Measurements from ENCODE around the gene CADPS2.

CADPS2 gene

GRCh38 chr7:122518488-122518887 lies 367.8 kb downstream of the CADPS2 start:
- no peak for DNase-seq

GRCh38 chr7:122517576-122517975 lies 368.7 kb downstream of the CADPS2 start:
- no peak for DNase-seq

- no peak for DNase-seq
Measured at GRCh38 chr7:122515404-122515803, 370.9 kb downstream of the CADPS2 start.

GRCh38 chr7:122511268-122511667 lies 375.0 kb downstream of the CADPS2 start:
- DNase-seq, result no peak

GRCh38 chr7:122507591-122507990 lies 378.7 kb downstream of the CADPS2 start:
- DNase-seq, result no peak

- DNase-seq, result no peak
Measured at GRCh38 chr7:122492007-122492406, 394.3 kb downstream of the CADPS2 start.

GRCh38 chr7:122488241-122488640 lies 398.0 kb downstream of the CADPS2 start:
- no peak for DNase-seq

GRCh38 chr7:122487131-122487530 lies 399.1 kb downstream of the CADPS2 start:
- DNase-seq, result no peak

- DNase-seq, result no peak
Measured at GRCh38 chr7:122485856-122486255, 400.4 kb downstream of the CADPS2 start.

- DNase-seq, result no peak
Measured at GRCh38 chr7:122482212-122482611, 404.0 kb downstream of the CADPS2 start.

- DNase-seq, result no peak
Measured at GRCh38 chr7:122470859-122471258, 415.4 kb downstream of the CADPS2 start.

- DNase-seq, result no peak
Measured at GRCh38 chr7:122468945-122469344, 417.3 kb downstream of the CADPS2 start.

- DNase-seq, result no peak
Measured at GRCh38 chr7:122467661-122468449, 418.4 kb downstream of the CADPS2 start.

- no peak for DNase-seq
Measured at GRCh38 chr7:122465296-122465695, 421.0 kb downstream of the CADPS2 start.

GRCh38 chr7:122463631-122464030 lies 422.6 kb downstream of the CADPS2 start:
- DNase-seq, result no peak

- DNase-seq, result no peak
Measured at GRCh38 chr7:122460936-122461335, 425.3 kb downstream of the CADPS2 start.

- no peak for DNase-seq
Measured at GRCh38 chr7:122457969-122458368, 428.3 kb downstream of the CADPS2 start.

- DNase-seq, result no peak
Measured at GRCh38 chr7:122457325-122457724, 428.9 kb downstream of the CADPS2 start.

GRCh38 chr7:122454776-122455507 lies 431.3 kb downstream of the CADPS2 start:
- DNase-seq, result no peak

- no peak for DNase-seq
Measured at GRCh38 chr7:122453432-122453831, 432.8 kb downstream of the CADPS2 start.

GRCh38 chr7:122448893-122449589 lies 437.2 kb downstream of the CADPS2 start:
- DNase-seq, result no peak

GRCh38 chr7:122442929-122443328 lies 443.3 kb downstream of the CADPS2 start:
- DNase-seq, result no peak

- DNase-seq, result no peak
Measured at GRCh38 chr7:122438492-122438891, 447.8 kb downstream of the CADPS2 start.

- peak; percentile 41 for DNase-seq
Measured at GRCh38 chr7:122438006-122438405, 448.3 kb downstream of the CADPS2 start.

Data from NCI-H187 treated with DMSO at 0.1 percent for 48 hours (cell line).